Fibroblast of villous mesenchyme (primary cell): ENCODE measurements around the gene SERINC4. TPM values are rescaled to one million over a fixed set of nuclear protein-coding genes. Genes with fewer than 3 reads are reported as not detected.

Experiments used
- DNase-seq: peaks from one replicate; pipeline ENCODE4 v3.0.0-alpha.2; 2010; ENCODE audit warnings: low read depth
- H3K4me3 ChIP-seq: 2 replicates; pipeline ENCODE4 v1.5.1; 2011; ENCODE audit warnings: low read depth, mild to moderate bottlenecking, low read length
- total RNA-seq: library from RNA; depleted of rRNA; stranded (reverse); fragments of >200 nt; gene quantifications from 2 replicates; pipeline ENCODE4 v1.2.3, GENCODE V29; 2012
- TF ChIP-seq, protein P1 (sequence below): IDR thresholded peaks from 2 replicates; pipeline ENCODE4 v1.5.1; 2012; ENCODE audit warnings: low read depth, mild to moderate bottlenecking, low read length; ENCODE audit not compliant: insufficient read depth

The SERINC4 gene
- total RNA-seq, 1 donor, result under 0.01 TPM

DNA sequence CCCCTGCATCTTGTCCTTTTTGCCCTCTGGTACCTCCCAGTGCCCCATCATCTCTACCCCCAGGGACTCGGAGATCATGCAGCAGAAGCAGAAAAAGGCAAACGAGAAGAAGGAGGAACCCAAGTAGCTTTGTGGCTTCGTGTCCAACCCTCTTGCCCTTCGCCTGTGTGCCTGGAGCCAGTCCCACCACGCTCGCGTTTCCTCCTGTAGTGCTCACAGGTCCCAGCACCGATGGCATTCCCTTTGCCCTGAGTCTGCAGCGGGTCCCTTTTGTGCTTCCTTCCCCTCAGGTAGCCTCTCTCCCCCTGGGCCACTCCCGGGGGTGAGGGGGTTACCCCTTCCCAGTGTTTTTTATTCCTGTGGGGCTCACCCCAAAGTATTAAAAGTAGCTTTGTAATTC, 6.4 kb downstream of the SERINC4 start:
- no peak for DNase-seq
- peak overlapping the region; percentile 94 for H3K4me3 ChIP-seq
- TF ChIP-seq, protein P1, sequence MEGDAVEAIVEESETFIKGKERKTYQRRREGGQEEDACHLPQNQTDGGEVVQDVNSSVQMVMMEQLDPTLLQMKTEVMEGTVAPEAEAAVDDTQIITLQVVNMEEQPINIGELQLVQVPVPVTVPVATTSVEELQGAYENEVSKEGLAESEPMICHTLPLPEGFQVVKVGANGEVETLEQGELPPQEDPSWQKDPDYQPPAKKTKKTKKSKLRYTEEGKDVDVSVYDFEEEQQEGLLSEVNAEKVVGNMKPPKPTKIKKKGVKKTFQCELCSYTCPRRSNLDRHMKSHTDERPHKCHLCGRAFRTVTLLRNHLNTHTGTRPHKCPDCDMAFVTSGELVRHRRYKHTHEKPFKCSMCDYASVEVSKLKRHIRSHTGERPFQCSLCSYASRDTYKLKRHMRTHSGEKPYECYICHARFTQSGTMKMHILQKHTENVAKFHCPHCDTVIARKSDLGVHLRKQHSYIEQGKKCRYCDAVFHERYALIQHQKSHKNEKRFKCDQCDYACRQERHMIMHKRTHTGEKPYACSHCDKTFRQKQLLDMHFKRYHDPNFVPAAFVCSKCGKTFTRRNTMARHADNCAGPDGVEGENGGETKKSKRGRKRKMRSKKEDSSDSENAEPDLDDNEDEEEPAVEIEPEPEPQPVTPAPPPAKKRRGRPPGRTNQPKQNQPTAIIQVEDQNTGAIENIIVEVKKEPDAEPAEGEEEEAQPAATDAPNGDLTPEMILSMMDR, result no peak

DNA sequence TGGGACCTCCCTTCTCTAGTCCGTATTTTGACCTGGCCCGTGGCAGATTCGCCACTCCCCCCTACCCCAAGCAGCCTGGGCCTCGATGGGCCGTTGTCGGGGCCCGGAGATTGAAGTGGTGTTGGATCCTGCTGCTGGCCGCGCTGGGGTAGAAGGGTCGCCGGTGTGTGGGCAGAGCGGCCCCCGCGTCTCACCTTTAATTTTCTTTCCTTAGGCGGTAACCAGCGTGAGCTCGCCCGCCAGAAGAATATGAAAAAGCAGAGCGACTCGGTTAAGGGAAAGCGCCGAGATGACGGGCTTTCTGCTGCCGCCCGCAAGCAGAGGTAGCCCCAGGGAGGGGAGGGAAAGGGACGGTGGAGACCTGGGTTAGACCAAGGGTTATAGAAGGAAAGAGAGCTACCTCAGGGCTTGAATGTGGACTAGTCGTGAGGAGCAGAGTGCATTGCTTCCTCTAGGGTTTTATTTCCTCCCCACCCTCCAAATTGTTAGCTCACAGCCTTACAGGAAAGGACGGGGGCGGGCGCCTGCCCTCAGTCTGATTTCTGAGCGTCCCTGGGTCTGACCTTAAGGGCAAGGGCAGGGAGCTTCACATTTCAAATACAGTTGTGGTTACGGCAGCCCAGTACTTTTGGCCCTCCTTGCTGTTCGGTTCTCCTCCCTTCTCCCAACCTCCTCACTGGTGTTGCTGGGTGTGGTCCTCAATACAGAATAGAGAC, 7.1 kb downstream of the SERINC4 start:
- DNase-seq, result peak; percentile 33
- peak overlapping the region; percentile 94 for H3K4me3 ChIP-seq
- TF ChIP-seq, protein P1, result peak; percentile 18

DNA sequence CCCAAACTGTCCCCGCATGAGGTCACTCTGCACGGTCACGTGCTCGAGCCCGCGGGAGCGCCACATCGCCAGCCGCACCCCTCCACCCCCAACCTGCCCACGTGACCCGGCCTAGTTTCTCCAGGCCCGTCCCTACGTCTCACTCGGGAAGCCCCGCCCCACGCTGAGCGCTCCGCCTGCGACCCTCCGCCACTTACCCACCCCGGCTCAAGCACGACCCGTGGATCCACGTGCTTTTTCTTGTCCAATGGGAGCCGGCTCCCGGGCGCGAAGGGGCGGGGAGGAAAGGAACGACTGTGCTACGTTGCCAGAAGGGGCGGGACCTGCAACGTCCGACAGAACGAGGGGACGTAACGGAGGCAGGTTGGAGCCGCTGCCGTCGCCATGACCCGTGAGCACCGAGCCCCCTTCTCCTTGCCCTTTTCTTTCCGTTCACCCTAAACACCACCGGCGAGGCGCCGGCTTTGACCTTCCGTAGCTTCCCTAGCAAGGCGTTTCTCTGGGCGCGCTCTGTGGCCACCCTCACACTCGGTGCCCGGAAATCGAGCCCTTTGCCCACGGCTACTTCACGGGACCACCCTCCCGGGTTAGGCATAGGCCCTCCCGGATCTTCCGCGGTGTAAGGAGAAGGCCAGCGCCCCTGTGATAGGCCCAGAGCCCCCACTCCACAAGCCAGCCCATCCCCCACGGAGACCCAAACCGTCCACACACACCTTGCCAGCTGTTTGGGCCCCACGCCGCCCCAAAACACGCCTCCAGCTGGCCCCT, 7.8 kb downstream of the SERINC4 start, which contains the start of gene SERF2:
TSS of gene SERF2 (plus strand) at position 328 of the 768 bp plus-strand sequence. CDS start at position 385, 57 bp downstream.
- TF ChIP-seq, protein P1, result no peak
- peak within 1 kb of the TSS; percentile 94 for H3K4me3 ChIP-seq
- DNase-seq, result peak; percentile 100

- H3K4me3 ChIP-seq, result no peak overlapping the region
- TF ChIP-seq, protein P1, result no peak
- DNase-seq, result no peak
Measured at GRCh38 chr15:43789409-43789808, 10.6 kb downstream of the SERINC4 start.

- no peak overlapping the region for H3K4me3 ChIP-seq
- no peak for DNase-seq
- TF ChIP-seq, protein P1, result no peak
Measured at GRCh38 chr15:43779016-43779415, 21.0 kb downstream of the SERINC4 start.

DNA sequence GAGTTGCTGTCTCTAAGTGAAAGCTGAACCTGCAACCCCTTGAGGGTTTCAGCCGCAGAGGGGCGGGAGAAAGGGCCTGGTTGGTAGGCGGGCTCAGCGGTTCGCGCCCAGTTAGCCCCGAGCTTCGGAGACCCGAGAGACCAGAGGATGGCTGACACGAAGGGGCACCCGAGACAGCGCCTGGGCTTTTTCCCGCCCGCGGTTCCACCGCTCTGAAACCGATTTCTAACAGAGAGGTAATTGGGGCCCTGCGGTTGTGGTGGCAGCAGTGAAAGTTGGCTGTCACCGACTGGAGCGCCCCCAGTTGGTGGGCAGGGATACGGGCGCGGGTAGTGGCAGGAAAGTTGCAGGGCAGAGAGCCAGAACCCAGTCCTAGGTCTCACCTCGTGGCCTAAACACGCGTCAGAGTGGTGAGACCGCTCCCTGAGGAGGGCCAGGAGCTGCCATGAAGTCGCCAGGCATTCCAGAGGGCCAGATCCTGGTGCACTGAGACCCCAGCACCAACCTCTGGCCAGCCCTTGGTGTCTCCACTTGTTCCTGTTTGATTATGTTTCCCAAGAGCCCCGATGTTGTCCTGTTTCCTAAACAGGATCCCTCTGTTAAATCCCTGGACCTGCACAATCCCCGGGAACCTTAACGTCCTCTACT, 22.6 kb downstream of the SERINC4 start:
- peak overlapping the region; percentile 74 for H3K4me3 ChIP-seq
- DNase-seq, result peak; percentile 78
- TF ChIP-seq, protein P1, result peak; percentile 64
